ENCODE data around the gene AMMECR1L. TPM values are rescaled to one million over a fixed set of nuclear protein-coding genes. Genes with fewer than 3 reads are reported as not detected.

Gene AMMECR1L
- total and polyA plus RNA-seq, 10 of the 15 experiments (the other 5 are each of a cell fraction or from before 2014, with no cell fraction given), result 2.7 to 12.1 (median 8.0) TPM

DNA sequence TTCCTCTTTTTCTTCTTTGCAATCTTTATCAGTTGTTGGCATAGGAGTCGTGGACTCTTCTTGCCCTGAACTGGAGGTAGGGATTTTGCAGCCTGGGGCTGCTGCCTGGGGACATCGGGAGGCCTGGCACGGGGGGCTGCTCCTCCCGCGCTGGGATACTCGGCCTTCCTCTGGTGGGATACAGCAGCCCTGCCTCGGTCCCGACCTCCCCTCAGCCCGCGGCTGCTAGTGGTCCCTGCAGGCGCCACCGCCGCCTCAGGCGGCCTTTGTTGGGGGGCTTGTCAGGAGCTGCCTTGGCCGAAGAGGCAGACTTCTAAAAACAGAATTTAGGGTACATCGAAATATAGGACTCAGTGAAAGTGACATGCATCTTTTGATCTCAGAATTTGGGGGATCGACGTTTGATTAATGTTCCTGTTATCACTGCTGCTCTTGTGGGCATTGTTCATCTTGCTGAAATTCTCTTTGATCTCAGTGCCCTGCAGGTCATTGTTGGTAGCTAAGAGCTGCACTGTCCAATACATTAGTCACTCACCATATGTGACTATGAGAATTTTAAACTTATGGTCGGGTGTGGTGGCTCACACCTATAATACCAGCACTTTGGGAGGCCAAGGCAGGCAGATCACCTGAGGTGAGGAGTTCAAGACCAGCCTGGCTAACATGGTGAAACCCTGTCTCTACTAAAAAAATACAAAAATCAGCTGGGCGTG is 44.1 kb downstream of the AMMECR1L start:
- DNase-seq (ENCODE audit: low read depth, low spot score), result no peak
- Histone ChIP-seq H3K4me1 (ENCODE audit: control insufficient read depth, insufficient read depth, low read length) (no peaks in the 10 kb centered on the region), H2AFZ (ENCODE audit: control insufficient read depth, low read depth, low read length) (no peak overlapping the region), H3K36me3 (ENCODE audit: control insufficient read depth in 2 of 2, insufficient read depth in 2 of 2, low read length in 1 of 2) (peaks cover 1 to 4% of the 10 kb centered on the region in 2 experiments), H3K9ac (ENCODE audit: control insufficient read depth, insufficient read depth, low read length) (no peak overlapping the region), H3K4me3 (no peak overlapping the region), H3K27me3 (replicated peaks in 1 of 2; ENCODE audit: control insufficient read depth in 2 of 2, insufficient read depth in 2 of 2, low read length in 1 of 2) (no peaks in the 10 kb centered on the region), H3K4me2 (ENCODE audit: control insufficient read depth, insufficient read depth) (no peak overlapping the region), H3K27ac (ENCODE audit: control insufficient read depth, insufficient read depth) (no peak overlapping the region), H4K20me1 (ENCODE audit: control insufficient read depth, insufficient read depth) (no peaks in the 10 kb centered on the region), H3K9me3 (replicated peaks; ENCODE audit: control insufficient read depth, insufficient read depth, low read length) (no peaks in the 10 kb centered on the region), H3K79me2 (ENCODE audit: control insufficient read depth, insufficient read depth, low read length) (no peaks in the 10 kb centered on the region)
- no peak for ATAC-seq
- POLR2A ChIA-PET, result no interaction called here
- TF ChIP-seq IRF4 (IDR thresholded peaks at IDR 0.05; ENCODE audit: low read depth, low read length), result no peak
- no peak for TF ChIP-seq TBL1XR1 (IDR thresholded peaks at IDR 0.05; ENCODE audit: low read depth, low read length)
- TF ChIP-seq CREB1 (IDR thresholded peaks at IDR 0.05; ENCODE audit: low read depth), result no peak
- no peak for TF ChIP-seq ZBTB11 (CRISPR knock-in tag; IDR thresholded peaks at IDR 0.05)
- no peak for TF ChIP-seq IKZF2 (IDR thresholded peaks at IDR 0.05)
- no peak for TF ChIP-seq POLR2AphosphoS5 (IDR thresholded peaks at IDR 0.05; ENCODE audit: low read length)
- TF ChIP-seq ZNF384 (IDR thresholded peaks at IDR 0.05; ENCODE audit: borderline replicate concordance, low read depth, low read length), result no peak
- no peak for TF ChIP-seq ZNF207 (IDR thresholded peaks at IDR 0.05; ENCODE audit: borderline replicate concordance)
- no peak for TF ChIP-seq TAF1 (IDR thresholded peaks at IDR 0.05; ENCODE audit: borderline replicate concordance, low read depth, low read length)
- TF ChIP-seq E2F4 (IDR thresholded peaks at IDR 0.05; ENCODE audit: low read depth, low read length), result no peak
- TF ChIP-seq SMAD1 (IDR thresholded peaks at IDR 0.05; ENCODE audit: low read depth, partially characterized antibody), result no peak
- no peak for TF ChIP-seq CBX5 (IDR thresholded peaks at IDR 0.05; ENCODE audit: low read depth)
- no peak for TF ChIP-seq BCL11A (IDR thresholded peaks at IDR 0.05; ENCODE audit: low read depth, low read length)
- TF ChIP-seq ATF7 (IDR thresholded peaks at IDR 0.05; ENCODE audit: low read depth), result no peak
- no peak for TF ChIP-seq NR2F1 (conservative IDR thresholded peaks at IDR 0.05)
- no peak for TF ChIP-seq NRF1 (conservative IDR thresholded peaks at IDR 0.05; ENCODE audit: low read depth, low read length)
- RAD21 ChIA-PET (ENCODE audit: unreplicated experiment), result no interaction called here
- BruUV-seq (replicated peaks), result no TSS peak
- no peak for FAIRE-seq
- CTCF ChIA-PET, result interaction anchor here (1.7 kb wide), 1 partner anchor 11 kb away, joined by 4 read pairs; no protein-coding TSS in a partner anchor
- in situ Hi-C loops (cut with MboI) (no loop called here), intact Hi-C loops (cut with micrococcal nuclease; ENCODE audit: unreplicated experiment) (no loop called here)
- WGBS (ENCODE audit: insufficient coverage, insufficient replicate concordance, low lambda C conversion rate, missing lambda C conversion rate), result 89% methylated on average over 20 of the region's 20 CpGs
- SMC1A ChIA-PET (ENCODE audit: uncharacterized antibody, unreplicated experiment), result no interaction called here
